ENCODE data around the gene TP53BP1. TPM values are rescaled to one million over a fixed set of nuclear protein-coding genes. Genes with fewer than 3 reads are reported as not detected.

Gene TP53BP1
- total and polyA plus RNA-seq, 2 of the 13 experiments (the other 11 are each of a cell fraction or from before 2014, with no cell fraction given) = 17.1 to 17.4 TPM

- TF ChIP-seq ZBTB4 (CRISPR knock-in tag; IDR thresholded peaks at IDR 0.05; ENCODE audit: borderline replicate concordance) (no peak), TBL1XR1 (IDR thresholded peaks at IDR 0.05; ENCODE audit: borderline replicate concordance, low read length, partially characterized antibody) (no peak), CENPT (CRISPR knock-in tag; IDR thresholded peaks at IDR 0.05; ENCODE audit: low read depth) (no peak), KLF6 (CRISPR knock-in tag; IDR thresholded peaks at IDR 0.05) (no peak), PHF8 (CRISPR knock-in tag; IDR thresholded peaks at IDR 0.05) (peak; percentile 74), GATAD1 (CRISPR knock-in tag; IDR thresholded peaks at IDR 0.05) (peak; percentile 58), RFXAP (CRISPR knock-in tag; IDR thresholded peaks at IDR 0.05; ENCODE audit: borderline replicate concordance) (peak; percentile 34; the same call in 1 of the 2 replicates), JUNB (CRISPR knock-in tag; IDR thresholded peaks at IDR 0.05; ENCODE audit: borderline replicate concordance) (no peak), ATF4 (CRISPR knock-in tag; IDR thresholded peaks at IDR 0.05) (no peak), SUZ12 (IDR thresholded peaks at IDR 0.05; ENCODE audit: low read depth, low read length) (no peak), NCOA2 (CRISPR knock-in tag; IDR thresholded peaks at IDR 0.05) (no peak), ZNF75D (CRISPR knock-in tag; IDR thresholded peaks at IDR 0.05; ENCODE audit: borderline replicate concordance) (no peak), MED1 (CRISPR knock-in tag; IDR thresholded peaks at IDR 0.05) (0 out of 2 replicates have a peak, but pooled peaks have one; percentile 26)
- TF ChIP-seq, protein P1, sequence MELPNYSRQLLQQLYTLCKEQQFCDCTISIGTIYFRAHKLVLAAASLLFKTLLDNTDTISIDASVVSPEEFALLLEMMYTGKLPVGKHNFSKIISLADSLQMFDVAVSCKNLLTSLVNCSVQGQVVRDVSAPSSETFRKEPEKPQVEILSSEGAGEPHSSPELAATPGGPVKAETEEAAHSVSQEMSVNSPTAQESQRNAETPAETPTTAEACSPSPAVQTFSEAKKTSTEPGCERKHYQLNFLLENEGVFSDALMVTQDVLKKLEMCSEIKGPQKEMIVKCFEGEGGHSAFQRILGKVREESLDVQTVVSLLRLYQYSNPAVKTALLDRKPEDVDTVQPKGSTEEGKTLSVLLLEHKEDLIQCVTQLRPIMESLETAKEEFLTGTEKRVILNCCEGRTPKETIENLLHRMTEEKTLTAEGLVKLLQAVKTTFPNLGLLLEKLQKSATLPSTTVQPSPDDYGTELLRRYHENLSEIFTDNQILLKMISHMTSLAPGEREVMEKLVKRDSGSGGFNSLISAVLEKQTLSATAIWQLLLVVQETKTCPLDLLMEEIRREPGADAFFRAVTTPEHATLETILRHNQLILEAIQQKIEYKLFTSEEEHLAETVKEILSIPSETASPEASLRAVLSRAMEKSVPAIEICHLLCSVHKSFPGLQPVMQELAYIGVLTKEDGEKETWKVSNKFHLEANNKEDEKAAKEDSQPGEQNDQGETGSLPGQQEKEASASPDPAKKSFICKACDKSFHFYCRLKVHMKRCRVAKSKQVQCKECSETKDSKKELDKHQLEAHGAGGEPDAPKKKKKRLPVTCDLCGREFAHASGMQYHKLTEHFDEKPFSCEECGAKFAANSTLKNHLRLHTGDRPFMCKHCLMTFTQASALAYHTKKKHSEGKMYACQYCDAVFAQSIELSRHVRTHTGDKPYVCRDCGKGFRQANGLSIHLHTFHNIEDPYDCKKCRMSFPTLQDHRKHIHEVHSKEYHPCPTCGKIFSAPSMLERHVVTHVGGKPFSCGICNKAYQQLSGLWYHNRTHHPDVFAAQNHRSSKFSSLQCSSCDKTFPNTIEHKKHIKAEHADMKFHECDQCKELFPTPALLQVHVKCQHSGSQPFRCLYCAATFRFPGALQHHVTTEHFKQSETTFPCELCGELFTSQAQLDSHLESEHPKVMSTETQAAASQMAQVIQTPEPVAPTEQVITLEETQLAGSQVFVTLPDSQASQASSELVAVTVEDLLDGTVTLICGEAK (IDR thresholded peaks at IDR 0.05) = no peak
- TF ChIP-seq, protein P1 (CRISPR knock-in tag; IDR thresholded peaks at IDR 0.05) = no peak
These were observed at the start of gene TP53BP1 (continued) for GRCh38 chr15:43492673-43493601.

All from HepG2 (cell line).